CD14-positive monocyte (primary cell): ENCODE data around the gene ZNF525. TPM values are rescaled to one million over a fixed set of nuclear protein-coding genes. Genes with fewer than 3 reads are reported as not detected.

ENCODE experiments used
- DNase-seq, 3 donors: peaks; one replicate each; pipeline ENCODE4 v3.0.0-alpha.2; 2011 to 2022
- H2AFZ ChIP-seq: 2 replicates; pipeline ENCODE4 v1.6.0; 2012; ENCODE audit warnings: mild to moderate bottlenecking, low read depth, low read length, inconsistent platforms; ENCODE audit not compliant: insufficient read depth, poor library complexity, severe bottlenecking
- H3K27ac ChIP-seq, 2 donors: 1 replicate in 1 of 2; 2 replicates in 1 of 2; pipeline ENCODE4 v1.5.1; 2012 to 2013; ENCODE audit warnings: low read length in 2 of 2, control low read depth in 1 of 2, inconsistent platforms in 1 of 2, low read depth in 1 of 2, mild to moderate bottlenecking in 1 of 2
- H3K27me3 ChIP-seq, 2 donors: one replicate each; pipeline versions ENCODE4 v1.6.0 to v1.6.1; 2011 to 2013; ENCODE audit warnings: low read length in 2 of 2; ENCODE audit not compliant: control insufficient read depth in 2 of 2, insufficient read depth in 2 of 2
- H3K36me3 ChIP-seq, 2 donors: replicated peaks in 1 of 2; 1 replicate in 1 of 2; 2 replicates in 1 of 2; pipeline versions ENCODE4 v1.5.1 to v1.6.1; 2012 to 2013; ENCODE audit warnings: low read length in 2 of 2, control low read depth in 1 of 2, inconsistent platforms in 1 of 2, mild to moderate bottlenecking in 1 of 2; ENCODE audit not compliant: insufficient read depth in 2 of 2, control insufficient read depth in 1 of 2
- H3K4me1 ChIP-seq, 2 donors: 1 replicate in 1 of 2; 2 replicates in 1 of 2; pipeline versions ENCODE4 v1.5.1 to v1.6.1; 2012 to 2013; ENCODE audit warnings: low read length in 2 of 2, control low read depth in 1 of 2, inconsistent platforms in 1 of 2, mild to moderate bottlenecking in 1 of 2, moderate library complexity in 1 of 2; ENCODE audit not compliant: insufficient read depth in 2 of 2, control insufficient read depth in 1 of 2
- H3K4me2 ChIP-seq: replicated peaks from 2 replicates; pipeline ENCODE3; 2012; ENCODE audit warnings: low read length, moderate library complexity, mild to moderate bottlenecking; ENCODE audit not compliant: poor library complexity, severe bottlenecking; ENCODE audit errors: extremely low read depth
- H3K4me3 ChIP-seq, 3 experiments: fragments of 200-600 bp in 1 of 3; sonication (generic) in 1 of 3; replicated peaks in 1 of 3; 1 replicate in 2 of 3; 2 replicates in 1 of 3; pipeline ENCODE4 v1.5.1; 2011 to 2013; ENCODE audit warnings: low read length in 3 of 3, mild to moderate bottlenecking in 3 of 3, control low read depth in 2 of 3, low read depth in 2 of 3, inconsistent platforms in 1 of 3, moderate library complexity in 1 of 3
- H3K79me2 ChIP-seq: 2 replicates; pipeline ENCODE4 v1.6.0; 2012; ENCODE audit warnings: mild to moderate bottlenecking, control low read depth, inconsistent platforms, low read length, moderate library complexity; ENCODE audit not compliant: insufficient read depth
- H3K9ac ChIP-seq: 2 replicates; pipeline ENCODE4 v1.6.0; 2017; ENCODE audit warnings: low read length, mild to moderate bottlenecking; ENCODE audit not compliant: insufficient read depth, poor library complexity, severe bottlenecking
- H3K9me3 ChIP-seq, 2 donors: replicated peaks in 1 of 2; 1 replicate in 1 of 2; 2 replicates in 1 of 2; pipeline versions ENCODE4 v1.5.1 to v1.6.1; 2012 to 2013; ENCODE audit warnings: low read length in 2 of 2, control low read depth in 1 of 2; ENCODE audit not compliant: control insufficient read depth in 1 of 2, insufficient read depth in 1 of 2
- H4K20me1 ChIP-seq: 2 replicates; pipeline ENCODE4 v1.6.0; 2012; ENCODE audit warnings: mild to moderate bottlenecking, low read length, control low read depth, moderate library complexity; ENCODE audit not compliant: insufficient read depth
- H3K27ac Mint-ChIP-seq, 7 donors: one replicate each; pipeline ENCODE4 v1.8.0; 2020; ENCODE audit warnings: mild to moderate bottlenecking in 7 of 7, mixed read lengths in 7 of 7, moderate library complexity in 6 of 7, inconsistent platforms in 2 of 7
- H3K27me3 Mint-ChIP-seq, 3 donors: one replicate each; pipeline ENCODE4 v1.8.0; 2021 to 2022; ENCODE audit warnings: low read depth in 3 of 3, mild to moderate bottlenecking in 3 of 3, mixed read lengths in 3 of 3, moderate library complexity in 3 of 3, inconsistent platforms in 1 of 3
- H3K36me3 Mint-ChIP-seq, 2 donors: one replicate each; pipeline ENCODE4 v1.8.0; 2020; ENCODE audit warnings: mixed read lengths in 2 of 2, inconsistent platforms in 1 of 2, mild to moderate bottlenecking in 1 of 2
- H3K4me1 Mint-ChIP-seq: one replicate; pipeline ENCODE4 v1.8.0; 2020; ENCODE audit warnings: mild to moderate bottlenecking, mixed read lengths
- H3K4me3 Mint-ChIP-seq, 2 donors: one replicate each; pipeline ENCODE4 v1.8.0; 2020; ENCODE audit warnings: mild to moderate bottlenecking in 2 of 2, mixed read lengths in 2 of 2, moderate library complexity in 1 of 2
- H3K9me3 Mint-ChIP-seq, 7 donors: one replicate each; pipeline ENCODE4 v1.8.0; 2020 to 2022; ENCODE audit warnings: mixed read lengths in 7 of 7, mild to moderate bottlenecking in 6 of 7, moderate library complexity in 6 of 7, inconsistent platforms in 2 of 7
- CTCF ChIP-seq: fragments of 200-600 bp; IDR thresholded peaks from one replicate; pipeline ENCODE4 v1.8.0; 2022; ENCODE audit warnings: antibody characterized with exemption, mild to moderate bottlenecking
- WGBS: methylation state at CpG from one replicate; pipeline ENCODE4 v1.1.5; 2013; ENCODE audit warnings: missing lambda C conversion rate; ENCODE audit not compliant: insufficient coverage; 5-methylcytosine and 5-hydroxymethylcytosine counted together
- intact Hi-C, 2 donors: fragments of 100-400 bp; cut with micrococcal nuclease; formaldehyde crosslinking; loops; one replicate each; pipeline versions ENCODE4 v1.15.0 to v1.15.1; 2023
- polyA plus RNA-seq, 3 donors: library from polyadenylated mRNA; depleted of rRNA in 1 of 3; unstranded in 2 of 3; stranded (reverse) in 1 of 3; fragments of 300-500 nt in 2 of 3; fragments of >200 nt in 1 of 3; fragmentation: Illumina TruSeq in 2 of 3; gene quantifications; 1 replicate in 2 of 3; 2 replicates in 1 of 3; pipeline ENCODE4 v1.2.3, GENCODE V29; 2012 to 2021

ZNF525 gene
- polyA plus RNA-seq, 3 donors: 0.29 to 2.0 (median 0.64) TPM

GRCh38 chr19:53374288-53374687 is 8.8 kb downstream of the ZNF525 start:
- TF ChIP-seq CTCF: no peak
- H3K27me3 ChIP-seq: no peaks in the 10 kb centered on the region
- H3K4me3 ChIP-seq: no peak overlapping the region
- H3K27me3 Mint-ChIP-seq: peaks cover 0 to 4% (median 3%) of the 10 kb centered on the region in 3 donors
- H3K9me3 Mint-ChIP-seq: peaks cover 44 to 88% (median 76%) of the 10 kb centered on the region in 7 donors
- intact Hi-C loops: no loop called here
- no peak overlapping the region for H2AFZ ChIP-seq
- H3K9me3 ChIP-seq: peaks cover 74 to 76% of the 10 kb centered on the region in 2 donors
- WGBS: 50% methylated on average over 2 of the region's 3 CpGs
- H3K36me3 Mint-ChIP-seq: peaks cover 64 to 82% of the 10 kb centered on the region in 2 donors
- no peaks in the 10 kb centered on the region for H3K4me1 Mint-ChIP-seq
- H3K9ac ChIP-seq: no peak overlapping the region
- no peak overlapping the region for H3K27ac ChIP-seq
- no peaks in the 10 kb centered on the region for H3K4me1 ChIP-seq
- H3K4me2 ChIP-seq: no peak overlapping the region
- no peaks in the 10 kb centered on the region for H3K79me2 ChIP-seq
- DNase-seq: no peak
- H3K4me3 Mint-ChIP-seq: no peak overlapping the region
- H3K27ac Mint-ChIP-seq: no peak overlapping the region
- peaks cover 31 to 67% of the 10 kb centered on the region in 2 donors for H3K36me3 ChIP-seq
- no peaks in the 10 kb centered on the region for H4K20me1 ChIP-seq

GRCh38 chr19:53374743-53375142 is 9.2 kb downstream of the ZNF525 start:
- no peak for DNase-seq
- Histone ChIP-seq H3K36me3 (peaks cover 32 to 71% of the 10 kb centered on the region in 2 donors), H3K9me3 (peaks cover 77% of the 10 kb centered on the region in 2 donors), H2AFZ (no peak overlapping the region), H3K79me2 (no peaks in the 10 kb centered on the region), H3K4me3 (no peak overlapping the region), H3K27ac (no peak overlapping the region), H3K9ac (no peak overlapping the region), H4K20me1 (no peaks in the 10 kb centered on the region), H3K27me3 (no peaks in the 10 kb centered on the region), H3K4me1 (no peaks in the 10 kb centered on the region), H3K4me2 (no peak overlapping the region)
- no CpG with 5 or more reads among the region's 1 CpG for WGBS
- Mint-ChIP-seq H3K36me3 (peaks cover 67 to 86% of the 10 kb centered on the region in 2 donors), H3K9me3 (peaks cover 48 to 90% (median 77%) of the 10 kb centered on the region in 7 donors), H3K27ac (no peak overlapping the region), H3K4me1 (no peaks in the 10 kb centered on the region), H3K4me3 (no peak overlapping the region), H3K27me3 (peaks cover 0 to 4% (median 3%) of the 10 kb centered on the region in 3 donors)
- TF ChIP-seq CTCF: no peak
- intact Hi-C loops: no loop called here
